ENCODE measurements around the gene FAM229A.
"Not testable (repeated sequence)": the region's sequence is repeated elsewhere in the genome, so short reads cannot be mapped to it uniquely, and the experiment has no call there.

The FAM229A gene

DNA sequence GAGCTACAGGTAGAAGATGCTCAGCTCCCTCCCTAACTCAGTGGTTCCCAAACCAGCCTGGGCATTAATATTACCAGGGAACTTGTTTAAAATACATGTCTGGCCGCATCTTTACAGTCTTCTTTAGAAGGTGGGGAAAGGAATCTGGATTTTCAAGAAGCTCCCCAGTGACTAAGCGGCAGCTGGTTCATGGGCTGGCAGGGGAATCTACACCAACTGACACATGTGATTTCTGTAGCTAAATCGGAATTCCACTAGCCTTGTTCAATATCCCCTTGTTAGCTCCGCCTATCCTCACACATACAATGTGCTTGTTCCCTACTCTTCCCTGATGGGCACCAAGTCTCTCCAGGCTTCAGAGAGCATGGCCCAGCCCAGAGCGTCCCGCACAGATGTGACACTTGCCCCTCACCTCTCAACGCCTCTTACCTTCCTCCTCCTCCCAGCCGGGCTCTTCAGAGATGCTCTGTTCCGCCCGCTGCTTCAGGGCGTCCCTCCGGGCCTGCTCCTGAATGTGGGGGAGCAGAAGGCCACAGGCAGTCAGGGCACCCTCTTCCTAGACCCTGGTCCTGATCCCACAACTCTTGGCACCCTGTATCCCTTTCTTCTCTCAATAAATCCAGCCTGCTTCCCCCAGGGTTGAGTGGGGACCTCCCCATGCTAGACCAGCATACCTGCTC is 15.4 kb upstream of the FAM229A start:
- no peak for DNase-seq (ENCODE audit: low read depth, low spot score)

DNA sequence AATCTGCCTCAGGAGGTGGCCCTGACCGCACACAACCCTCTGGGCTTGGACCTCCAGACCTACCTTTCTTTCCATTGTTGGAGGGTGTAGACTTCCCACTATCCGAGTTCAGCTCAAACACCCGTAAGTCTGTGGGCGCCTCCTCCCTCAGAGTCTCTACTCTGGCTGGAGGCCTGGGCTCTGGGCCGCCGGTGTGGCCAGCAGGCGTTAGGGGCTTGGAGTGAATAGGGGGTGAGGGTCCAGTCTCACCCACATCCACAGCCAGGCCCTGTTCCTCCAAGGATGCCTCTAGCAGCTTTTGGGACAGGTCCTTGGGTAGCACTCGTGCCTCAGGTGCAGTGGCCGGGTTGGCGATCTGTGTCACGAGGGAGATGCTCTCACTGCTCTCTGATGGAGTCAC is 13.9 kb upstream of the FAM229A start:
- DNase-seq (ENCODE audit: low read depth, low spot score), result no peak

DNA sequence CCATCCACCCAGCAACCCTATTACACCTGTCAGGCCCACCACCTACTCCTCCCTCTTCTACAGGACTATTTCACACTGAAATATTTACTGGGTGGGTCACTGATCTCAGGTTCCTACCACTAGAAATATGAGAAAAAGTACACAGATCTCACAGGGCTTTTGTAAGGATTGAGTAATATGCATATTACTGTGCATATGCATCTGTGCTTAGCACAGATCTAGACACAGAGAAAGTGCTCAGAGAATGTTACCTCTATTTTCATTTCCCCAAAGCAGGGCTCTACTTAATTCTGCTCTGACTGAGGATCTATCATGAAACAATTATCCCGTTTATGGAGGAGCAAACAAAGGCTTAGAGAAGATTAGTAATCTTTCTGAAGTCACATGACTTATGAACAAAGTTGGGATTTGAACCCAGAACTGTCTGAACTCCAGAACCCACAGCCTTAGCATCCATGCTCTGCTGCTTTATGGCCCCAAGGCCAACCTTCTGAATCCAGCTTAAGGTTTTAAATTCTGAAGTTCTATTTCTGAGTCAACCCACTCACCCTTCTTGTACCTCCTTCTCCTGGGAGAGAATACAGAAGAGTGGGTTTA is 11.8 kb upstream of the FAM229A start:
- DNase-seq (ENCODE audit: low read depth, low spot score), result no peak

DNA sequence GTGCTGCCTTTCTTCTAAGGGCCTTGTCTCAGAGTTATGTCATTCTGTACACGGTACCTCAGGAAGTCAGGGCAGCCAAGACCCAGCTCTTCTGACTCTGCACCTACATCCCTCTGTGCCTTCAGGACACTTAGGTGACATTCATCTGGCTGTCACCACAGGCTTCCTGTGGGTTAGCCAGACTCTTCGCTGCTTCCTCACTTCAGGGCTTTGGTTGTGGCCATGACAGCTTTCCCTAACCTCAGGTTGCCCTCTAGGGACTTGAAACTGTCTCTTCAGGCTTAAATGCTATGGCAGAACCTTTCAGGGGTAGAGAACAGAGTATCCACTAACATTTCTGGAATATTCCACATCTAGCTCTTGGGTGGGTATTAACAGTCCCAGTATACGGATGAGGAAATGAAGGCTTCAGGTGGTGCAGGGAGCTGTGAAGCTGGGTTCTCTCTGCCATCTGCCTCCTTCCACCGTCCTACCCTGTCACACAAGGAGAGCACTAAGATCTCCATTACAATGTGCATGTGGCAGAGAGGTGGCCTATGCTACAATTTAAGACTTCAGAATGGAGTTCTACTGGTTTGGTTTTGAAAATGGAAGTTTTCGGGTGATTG is 10.0 kb upstream of the FAM229A start:
- no peak for DNase-seq (ENCODE audit: low read depth, low spot score)

DNA sequence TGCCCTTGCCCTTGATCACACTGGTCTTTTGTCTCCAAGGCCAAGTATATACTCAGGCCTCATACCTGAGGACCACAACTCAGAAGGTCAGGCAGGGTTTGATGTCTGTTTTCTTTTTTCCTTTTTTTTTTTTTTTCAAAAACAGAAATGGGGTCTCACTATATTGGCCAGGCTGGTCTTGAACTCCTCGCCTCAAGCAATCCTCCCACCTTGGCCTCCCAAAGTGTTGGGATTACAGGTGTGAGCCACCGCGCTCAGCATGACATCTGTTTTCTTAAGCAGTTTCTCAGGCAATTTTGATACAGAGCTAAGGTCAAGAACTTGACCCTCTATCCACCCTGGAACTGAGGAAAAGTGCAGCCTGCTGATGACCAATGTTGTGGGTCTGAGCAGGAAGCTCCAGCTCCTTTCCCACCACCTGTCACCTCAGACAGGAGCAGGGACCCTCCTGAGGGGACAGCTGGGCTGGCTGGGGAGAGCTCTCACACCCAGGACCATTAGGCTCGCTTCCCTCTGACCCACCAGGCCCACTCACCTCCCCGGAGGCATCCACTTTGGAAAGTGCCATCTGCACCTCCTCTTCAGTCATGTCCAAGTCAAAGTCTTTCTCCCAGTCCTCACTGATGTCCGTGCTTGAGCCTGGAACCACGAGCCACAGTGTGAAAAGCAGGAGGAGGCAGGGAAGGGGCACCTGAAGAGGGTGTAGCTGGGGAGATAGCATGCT is 5.8 kb upstream of the FAM229A start:
- DNase-seq (ENCODE audit: low read depth, low spot score), result no peak

DNA sequence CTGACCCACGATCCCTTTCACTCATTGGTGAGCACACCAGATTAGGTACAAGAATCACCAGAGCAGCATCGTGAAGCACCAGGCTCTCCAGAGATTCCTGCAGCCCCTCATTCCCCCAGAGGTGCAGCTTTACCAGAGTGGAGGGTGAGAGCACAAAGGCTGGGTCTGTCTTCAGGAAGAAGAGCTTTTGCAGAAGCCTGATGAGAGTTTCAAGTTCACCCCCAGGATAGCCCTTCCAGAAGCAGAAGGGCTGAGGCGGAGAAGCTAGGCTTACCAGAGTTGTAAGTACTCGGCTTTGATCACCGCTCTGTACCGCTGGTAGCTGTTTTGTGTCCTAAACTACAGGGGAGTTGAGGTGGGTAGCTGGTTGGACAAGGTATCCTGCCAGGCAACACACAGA is 3.2 kb upstream of the FAM229A start:
- no peak for DNase-seq (ENCODE audit: low read depth, low spot score)

DNA sequence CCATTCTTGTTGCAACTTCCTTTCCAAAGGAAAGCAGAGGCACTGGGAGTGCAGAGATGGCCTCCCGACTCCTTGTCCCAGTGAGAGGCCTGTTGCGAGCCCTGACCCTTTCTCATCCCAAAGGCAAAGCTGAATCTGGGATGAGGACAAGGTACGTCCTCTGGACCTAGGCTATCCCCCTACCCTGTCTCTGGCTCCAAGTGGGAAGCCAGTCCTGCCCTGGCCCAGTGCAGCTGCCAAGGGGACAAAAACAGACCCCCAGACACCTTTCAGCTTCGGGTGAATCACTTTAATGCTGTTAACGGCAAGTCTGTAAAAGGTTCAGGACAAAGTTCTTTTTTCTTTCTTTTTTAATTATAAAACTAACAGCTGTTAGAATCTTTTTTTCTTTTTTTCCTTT is 2.6 kb upstream of the FAM229A start:
- no peak for DNase-seq (ENCODE audit: low read depth, low spot score)

DNA sequence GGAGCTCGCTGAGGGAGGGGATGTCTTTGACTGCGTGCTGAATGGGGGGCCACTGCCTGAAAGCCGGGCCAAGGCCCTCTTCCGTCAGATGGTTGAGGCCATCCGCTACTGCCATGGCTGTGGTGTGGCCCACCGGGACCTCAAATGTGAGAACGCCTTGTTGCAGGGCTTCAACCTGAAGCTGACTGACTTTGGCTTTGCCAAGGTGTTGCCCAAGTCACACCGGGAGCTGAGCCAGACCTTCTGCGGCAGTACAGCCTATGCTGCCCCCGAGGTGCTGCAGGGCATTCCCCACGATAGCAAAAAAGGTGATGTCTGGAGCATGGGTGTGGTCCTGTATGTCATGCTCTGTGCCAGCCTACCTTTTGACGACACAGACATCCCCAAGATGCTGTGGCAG is 1.4 kb upstream of the FAM229A start:
- no peak for DNase-seq (ENCODE audit: low read depth, low spot score)

DNA sequence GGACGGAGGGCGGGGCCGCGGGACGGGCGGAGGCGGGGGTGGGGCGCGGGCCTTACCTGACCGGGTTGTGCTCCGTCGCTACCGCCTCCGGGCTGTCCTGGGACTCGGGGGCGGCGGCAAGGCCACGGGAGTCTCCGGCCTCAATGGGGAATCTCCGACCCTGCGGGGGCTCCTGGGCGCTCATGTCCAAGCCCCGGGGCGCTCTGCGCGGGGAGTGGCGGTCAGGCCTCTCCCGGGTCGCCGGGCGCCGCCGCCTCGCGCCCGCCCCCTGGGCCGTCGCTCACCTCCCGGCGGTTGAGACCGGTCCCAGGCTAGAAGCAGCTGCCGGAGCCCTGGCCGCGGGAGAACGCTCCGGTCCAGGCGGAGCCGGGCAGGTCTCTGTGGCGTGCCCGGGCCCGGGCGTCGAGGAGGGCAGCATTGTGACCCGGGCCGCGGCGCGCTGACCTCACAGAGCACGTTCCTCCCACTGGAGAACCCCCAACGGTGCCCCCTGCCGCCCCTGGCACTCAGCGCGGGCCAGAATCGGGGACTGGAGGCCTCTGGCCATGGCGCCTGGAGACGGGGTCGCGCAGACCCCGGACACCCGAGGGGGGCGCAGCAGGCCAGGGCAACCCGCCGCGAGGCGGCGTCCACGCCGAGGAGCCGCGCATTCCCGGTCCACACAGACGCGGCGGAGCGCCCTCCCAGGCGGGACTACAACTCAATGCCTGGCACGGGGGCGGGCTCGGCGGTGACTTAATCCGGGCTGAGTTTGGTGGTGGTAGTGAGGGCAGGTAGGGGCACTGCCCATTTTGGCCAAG is 411 bp downstream of the FAM229A start:
- no peak for DNase-seq (ENCODE audit: low read depth, low spot score)

DNA sequence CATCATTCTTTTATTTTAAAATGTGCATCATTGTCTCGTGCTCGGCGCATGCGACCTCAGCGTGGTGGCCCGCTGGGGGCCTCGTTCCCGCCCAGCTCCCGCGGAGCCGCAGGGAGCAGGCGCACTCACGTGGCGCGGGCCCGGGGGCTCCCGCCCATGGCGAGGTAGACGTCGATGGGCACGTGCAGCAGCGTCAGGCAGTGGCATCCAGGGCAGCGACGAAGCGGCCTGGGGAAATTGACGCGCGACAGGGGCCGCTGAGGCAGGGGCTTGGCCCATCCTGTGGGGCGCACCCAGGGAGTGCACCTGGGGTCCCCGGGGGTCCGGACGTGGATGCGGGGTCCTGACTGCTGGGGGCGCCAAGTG is 994 bp downstream of the FAM229A start:
- DNase-seq (ENCODE audit: low read depth, low spot score), result no peak

DNA sequence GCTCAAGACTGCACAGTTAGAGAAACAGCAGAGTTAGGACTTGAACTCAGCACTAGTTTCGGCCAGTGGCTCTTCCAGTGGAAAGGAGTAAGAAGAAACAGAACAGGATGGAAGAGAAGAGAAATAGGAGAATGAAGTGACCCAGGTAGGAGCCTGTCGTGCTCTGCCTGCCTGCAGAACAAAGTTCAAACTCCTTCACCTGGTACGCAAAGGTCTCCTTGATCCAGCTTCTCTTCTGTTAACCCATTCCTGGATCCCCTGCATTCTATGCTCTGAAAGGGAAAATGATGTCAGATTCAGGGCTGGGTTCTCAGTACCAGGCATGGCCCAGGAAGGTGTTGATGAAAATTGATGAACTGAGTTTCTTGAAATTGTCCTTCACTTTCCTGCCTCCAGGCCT is 3.9 kb downstream of the FAM229A start:
- no peak for DNase-seq (ENCODE audit: low read depth, low spot score)

DNA sequence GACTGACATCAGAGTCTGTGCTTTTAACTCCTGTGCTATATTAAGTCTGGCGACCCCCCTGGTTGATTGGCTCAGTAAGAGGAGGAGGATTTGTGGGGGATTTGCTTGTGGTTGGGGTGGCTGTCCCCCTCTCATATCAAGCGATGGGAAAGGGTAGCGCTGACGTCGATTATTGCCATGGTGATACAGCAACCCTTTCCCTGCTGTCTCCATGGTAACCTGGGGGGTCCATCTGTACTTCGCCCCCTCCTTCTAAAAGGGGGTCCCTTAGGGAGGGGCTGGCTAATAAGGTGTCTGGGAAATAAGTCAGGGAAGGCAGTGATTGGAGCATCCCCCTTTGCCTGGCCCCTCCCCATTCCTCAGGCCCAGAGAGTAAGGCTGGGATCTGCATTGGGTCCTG is 4.7 kb downstream of the FAM229A start:
- no peak for DNase-seq (ENCODE audit: low read depth, low spot score)

DNA sequence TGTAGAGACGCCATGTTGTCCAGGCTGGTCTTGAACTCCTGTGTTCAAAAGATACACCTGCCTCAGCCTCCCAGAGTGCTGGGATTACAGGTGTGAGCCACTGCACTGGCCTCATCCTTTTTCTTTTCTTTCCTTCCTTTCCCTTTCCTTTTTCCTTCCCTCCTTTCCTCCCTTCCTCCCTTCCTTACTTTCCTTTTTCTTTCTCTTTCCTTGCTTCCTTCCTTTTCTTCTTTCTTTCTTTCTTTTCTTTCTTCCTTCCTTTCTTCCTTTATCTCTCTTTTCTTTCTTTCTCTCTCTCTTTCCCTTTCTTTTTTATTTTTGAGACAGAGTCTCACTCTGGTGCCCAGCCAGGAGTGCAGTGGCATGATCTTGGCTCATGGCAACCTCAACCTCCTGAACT is 5.8 kb downstream of the FAM229A start:
- no peak for DNase-seq (ENCODE audit: low read depth, low spot score)

DNA sequence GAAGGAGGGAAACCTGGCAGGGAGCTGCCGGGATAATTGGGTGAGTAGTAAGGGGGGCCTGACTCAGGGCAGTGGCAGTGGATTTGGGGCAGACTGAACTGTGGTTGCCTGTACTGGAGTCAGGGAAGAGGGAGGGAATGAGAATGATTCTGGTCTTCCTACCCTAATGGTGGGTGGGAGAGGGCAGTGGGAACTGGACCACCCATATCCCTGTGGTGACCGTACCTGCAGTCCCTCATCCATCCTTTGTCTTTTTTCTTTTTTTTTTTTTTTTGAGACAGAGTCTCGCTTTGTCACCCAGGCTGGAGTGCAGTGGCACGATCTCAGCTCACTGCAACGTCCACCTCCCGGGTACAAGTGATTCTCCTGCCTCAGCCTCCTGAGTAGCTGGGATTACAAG is 6.5 kb downstream of the FAM229A start:
- not testable (repeated sequence) for DNase-seq (ENCODE audit: low read depth, low spot score)

DNA sequence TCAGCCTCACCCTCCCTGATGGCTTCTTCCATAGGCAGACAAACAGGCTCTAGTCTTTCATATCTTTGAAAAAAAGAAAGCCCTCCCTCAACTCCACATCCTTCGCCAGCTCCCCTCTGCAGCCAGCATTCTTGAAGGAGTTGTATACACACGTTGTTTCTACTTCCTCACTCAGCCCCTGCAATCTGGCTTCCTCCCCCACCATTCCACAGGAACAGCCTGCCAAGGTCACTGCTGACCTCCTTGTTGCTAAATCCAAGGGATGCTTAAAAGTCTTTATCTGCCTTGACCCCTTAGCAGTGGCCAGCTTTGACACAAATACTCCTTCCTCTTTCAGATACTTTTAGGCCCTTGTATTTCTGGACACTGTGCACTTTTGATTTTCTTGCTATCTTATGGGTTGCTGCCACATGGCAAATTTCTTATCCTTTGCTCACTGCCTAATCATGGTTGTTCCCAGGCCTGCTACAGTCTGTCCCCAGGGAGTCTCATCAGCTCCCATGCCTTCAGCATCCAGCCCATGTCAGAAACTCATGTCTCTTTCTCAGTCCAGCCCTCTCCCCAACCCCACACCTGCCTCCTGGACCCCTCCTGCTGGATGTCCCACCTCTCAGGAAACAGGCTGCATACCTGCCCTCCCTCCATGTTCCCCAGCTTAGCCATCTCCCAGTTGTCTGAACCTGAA is 8.3 kb downstream of the FAM229A start:
- no peak for DNase-seq (ENCODE audit: low read depth, low spot score)

DNA sequence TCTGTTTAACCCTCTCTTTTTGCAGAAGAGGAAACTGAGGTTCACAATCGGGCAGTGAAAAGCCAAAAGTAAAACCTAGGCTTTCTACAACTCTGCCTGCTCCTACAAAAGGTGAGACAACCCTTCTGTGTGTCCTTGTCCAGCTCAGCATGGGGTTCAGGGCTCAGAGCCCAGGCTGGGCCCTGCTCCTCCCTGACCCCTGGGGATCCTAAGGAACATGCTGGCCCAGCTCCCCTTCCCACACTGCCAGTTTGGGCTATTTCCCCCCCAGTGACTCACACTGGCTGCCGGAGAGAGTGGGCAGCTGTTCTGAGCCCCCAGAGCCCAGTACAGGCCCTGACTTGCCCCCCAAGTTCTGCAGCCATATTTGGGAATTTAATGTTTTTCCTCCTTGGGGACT is 8.9 kb downstream of the FAM229A start:
- no peak for DNase-seq (ENCODE audit: low read depth, low spot score)

DNA sequence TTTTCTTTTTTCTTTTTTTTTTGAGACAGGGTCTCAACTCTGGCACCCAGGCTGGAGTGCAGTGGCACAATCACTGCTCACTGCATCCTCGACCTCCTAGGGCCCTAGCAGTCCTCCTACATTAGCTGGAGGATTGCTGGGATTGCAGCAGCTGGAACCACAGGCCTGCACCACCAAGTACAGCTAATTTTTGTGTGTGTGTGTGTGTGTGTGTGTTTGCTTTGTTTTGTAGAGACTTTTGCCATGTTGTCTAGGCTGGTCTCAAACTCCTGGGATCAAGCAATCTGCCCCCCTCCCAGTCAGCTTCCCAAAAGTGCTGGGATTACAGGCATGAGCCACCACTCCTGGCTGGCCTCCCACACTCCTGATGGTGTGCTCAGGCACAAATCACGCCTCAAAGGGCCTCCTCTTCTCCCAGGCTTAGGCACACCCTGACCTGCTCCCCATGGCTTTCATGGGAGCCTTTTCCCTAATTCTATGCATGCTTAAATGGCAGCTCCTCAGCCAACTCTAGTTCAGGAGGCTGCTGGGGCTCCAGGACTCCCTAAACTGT is 9.4 kb downstream of the FAM229A start:
- no peak for DNase-seq (ENCODE audit: low read depth, low spot score)

DNA sequence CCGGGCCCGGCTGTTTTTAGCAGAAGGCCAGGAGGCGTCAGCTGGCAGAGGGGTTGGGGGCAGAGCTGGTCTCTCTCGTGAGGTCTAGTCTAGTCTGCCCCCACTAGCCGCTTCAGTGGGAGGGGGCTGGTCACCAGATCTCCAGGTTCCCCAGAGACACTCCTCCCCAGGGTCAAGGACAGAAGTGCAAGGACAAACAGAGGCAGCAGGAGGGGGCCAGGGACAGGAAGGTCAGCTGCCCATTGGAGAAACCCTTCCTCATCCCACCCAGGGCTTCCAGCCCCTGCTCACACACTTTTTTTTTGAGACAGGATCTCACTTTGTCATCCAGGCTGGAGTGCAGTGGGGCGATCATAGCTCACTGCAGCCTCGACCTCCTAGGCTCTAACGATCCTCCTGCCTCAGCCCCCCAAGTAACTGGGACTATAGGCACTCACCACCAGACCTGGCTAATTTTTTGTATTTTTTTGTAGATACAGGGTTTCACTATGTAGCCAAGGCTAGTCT is 10.0 kb downstream of the FAM229A start:
- no peak for DNase-seq (ENCODE audit: low read depth, low spot score)

DNA sequence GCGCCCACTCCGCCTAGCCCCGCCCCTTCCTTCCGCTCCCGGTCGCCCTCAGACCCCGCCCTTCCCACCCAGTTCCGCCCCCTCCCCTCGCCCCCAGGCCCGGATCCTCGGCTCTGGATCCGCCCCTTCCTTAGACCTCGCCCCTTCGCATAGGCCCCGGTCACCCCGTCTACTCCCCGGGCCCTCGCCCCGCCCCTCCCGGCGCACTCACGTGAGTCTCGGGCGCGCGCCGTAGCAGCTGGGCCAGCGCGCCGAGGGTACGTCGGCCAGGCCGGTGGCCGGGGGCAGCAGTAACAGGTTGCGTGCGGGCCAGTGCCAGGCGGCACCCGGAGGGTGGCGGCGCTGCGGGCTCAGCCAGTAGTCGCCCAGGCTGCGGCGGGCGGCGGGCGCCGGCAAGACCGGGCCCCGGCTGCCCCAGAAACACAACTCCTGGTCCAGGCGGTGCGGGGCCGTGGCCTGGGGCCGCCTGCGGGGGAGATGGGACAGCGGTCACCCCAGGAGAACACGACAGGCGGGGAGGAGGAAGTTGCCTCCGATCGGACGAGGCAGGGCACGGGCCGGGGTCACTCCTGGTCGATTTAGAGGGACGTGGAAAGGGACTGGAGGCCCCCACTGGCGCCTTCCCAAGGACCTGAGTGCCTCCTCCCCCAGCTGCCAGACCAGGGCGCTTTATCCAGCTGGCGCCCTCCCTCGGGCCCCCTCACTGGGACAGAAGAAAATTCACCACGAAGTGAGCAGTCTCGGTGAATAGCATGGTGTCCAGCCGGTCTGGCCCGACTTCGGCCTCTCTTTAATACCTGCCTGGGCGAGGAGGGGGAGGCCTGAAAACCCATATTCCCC is 10.7 kb downstream of the FAM229A start:
- peak; percentile 79 for DNase-seq (ENCODE audit: low read depth, low spot score)

Measured in activated naive CD8-positive, alpha-beta T cell treated with anti-CD3 and anti-CD28 coated beads, Interleukin-2, amount 50 U/mL, for 16 hours (primary cell).